HG03095 (cell line): ENCODE results near the gene PIK3AP1.

Source experiments
- ATAC-seq: cut with Tn5 transposase; IDR thresholded peaks from one replicate; pipeline ENCODE4 v1.9.1; 2021; ENCODE audit warnings: moderate library complexity; ENCODE audit not compliant: unreplicated experiment

PIK3AP1 gene

GRCh38 chr10:96673318-96674099, 46.8 kb downstream of the PIK3AP1 start:
- peak; percentile 54 for ATAC-seq

GRCh38 chr10:96672481-96673175, 47.7 kb downstream of the PIK3AP1 start:
- no peak for ATAC-seq

GRCh38 chr10:96671211-96671890, 49.0 kb downstream of the PIK3AP1 start:
- ATAC-seq: no peak

GRCh38 chr10:96670786-96671185, 49.5 kb downstream of the PIK3AP1 start:
- no peak for ATAC-seq

GRCh38 chr10:96667401-96667800, 52.9 kb downstream of the PIK3AP1 start:
- ATAC-seq: no peak

- ATAC-seq: no peak
Observed at GRCh38 chr10:96666741-96667140, 53.6 kb downstream of the PIK3AP1 start.

GRCh38 chr10:96665306-96665705, 55.0 kb downstream of the PIK3AP1 start:
- ATAC-seq: no peak

- peak; percentile 66 for ATAC-seq
Observed at GRCh38 chr10:96664563-96664962, 55.8 kb downstream of the PIK3AP1 start.

GRCh38 chr10:96663797-96664196, 56.5 kb downstream of the PIK3AP1 start:
- no peak for ATAC-seq

GRCh38 chr10:96661632-96662031, 58.7 kb downstream of the PIK3AP1 start:
- ATAC-seq: no peak

- no peak for ATAC-seq
Observed at GRCh38 chr10:96660297-96660696, 60.0 kb downstream of the PIK3AP1 start.

- no peak for ATAC-seq
Observed at GRCh38 chr10:96658844-96659243, 61.5 kb downstream of the PIK3AP1 start.

GRCh38 chr10:96657385-96657784, 62.9 kb downstream of the PIK3AP1 start:
- no peak for ATAC-seq

GRCh38 chr10:96656839-96657238, 63.5 kb downstream of the PIK3AP1 start:
- no peak for ATAC-seq

GRCh38 chr10:96656198-96656577, 64.1 kb downstream of the PIK3AP1 start:
- ATAC-seq: no peak

- ATAC-seq: no peak
Observed at GRCh38 chr10:96655461-96656197, 64.7 kb downstream of the PIK3AP1 start.

GRCh38 chr10:96651998-96652431, 68.3 kb downstream of the PIK3AP1 start:
- peak; percentile 51 for ATAC-seq

GRCh38 chr10:96650958-96651357, 69.4 kb downstream of the PIK3AP1 start:
- no peak for ATAC-seq

- no peak for ATAC-seq
Observed at GRCh38 chr10:96648297-96648696, 72.0 kb downstream of the PIK3AP1 start.

GRCh38 chr10:96647466-96647865, 72.8 kb downstream of the PIK3AP1 start:
- ATAC-seq: no peak

- ATAC-seq: no peak
Observed at GRCh38 chr10:96646751-96647166, 73.6 kb downstream of the PIK3AP1 start.
